Renal cortex interstitium (tissue), 11 donors: ENCODE measurements around the gene DRC7. TPM values are rescaled to one million over a fixed set of nuclear protein-coding genes. Genes with fewer than 3 reads are reported as not detected.
A peak's percentile ranks its signal among the peaks of the same experiment; 100 is the strongest.

Experiments
- DNase-seq, 11 donors: peaks; one replicate each; pipeline ENCODE4 v3.0.0-alpha.2; 2013; ENCODE audit warnings: low read depth in 9 of 11, low spot score in 4 of 11; ENCODE audit errors: extremely low read depth in 1 of 11
- polyA plus RNA-seq, 3 donors: library from polyadenylated mRNA; unstranded; fragments of 120-200 nt; gene quantifications; one replicate each; pipeline ENCODE4 v1.2.1, GENCODE V29; 2013; ENCODE audit not compliant: insufficient read length in 3 of 3

Gene DRC7
- polyA plus RNA-seq, 3 donors: 2.4 to 4.8 (median 3.8) TPM

- DNase-seq: no peak
These were observed 60.6 kb downstream of the DRC7 start for GRCh38 chr16:57755061-57755684.

- no peak for DNase-seq
These were observed 61.3 kb downstream of the DRC7 start for GRCh38 chr16:57755726-57756423.

GRCh38 chr16:57756424-57757325 lies 62.1 kb downstream of the DRC7 start:
- no peak for DNase-seq

GRCh38 chr16:57757326-57757786 lies 62.8 kb downstream of the DRC7 start:
- DNase-seq: peak in 5 of 11 donors; percentile 31 to 65 (median 43)

- no peak for DNase-seq
These were observed 63.3 kb downstream of the DRC7 start for GRCh38 chr16:57757883-57758282.

- DNase-seq: no peak
These were observed 63.9 kb downstream of the DRC7 start for GRCh38 chr16:57758331-57759117.

GRCh38 chr16:57759131-57759530 lies 64.5 kb downstream of the DRC7 start:
- DNase-seq: no peak

- DNase-seq: no peak
These were observed 65.1 kb downstream of the DRC7 start for GRCh38 chr16:57759541-57760356.

GRCh38 chr16:57760357-57761160 lies 66.0 kb downstream of the DRC7 start:
- no peak for DNase-seq

- no peak for DNase-seq
These were observed 66.7 kb downstream of the DRC7 start for GRCh38 chr16:57761301-57761700.

- DNase-seq: no peak
These were observed 67.4 kb downstream of the DRC7 start for GRCh38 chr16:57761957-57762356.

GRCh38 chr16:57762365-57763040 lies 67.9 kb downstream of the DRC7 start:
- no peak for DNase-seq

GRCh38 chr16:57763285-57764005 lies 68.8 kb downstream of the DRC7 start:
- no peak for DNase-seq

- DNase-seq: no peak
These were observed 69.4 kb downstream of the DRC7 start for GRCh38 chr16:57764006-57764340.

- DNase-seq: no peak
These were observed 69.9 kb downstream of the DRC7 start for GRCh38 chr16:57764341-57765159.
